HG02943 (cell line): ENCODE measurements around the gene IFNA1.
"Not testable (repeated sequence)": the region's sequence is repeated elsewhere in the genome, so short reads cannot be mapped to it uniquely, and the experiment has no call there.

ENCODE experiments used
- ATAC-seq: cut with Tn5 transposase; IDR thresholded peaks from one replicate; pipeline ENCODE4 v1.9.1; 2021; ENCODE audit warnings: mild to moderate bottlenecking, low read depth, moderate library complexity; ENCODE audit not compliant: unreplicated experiment

IFNA1 gene

DNA sequence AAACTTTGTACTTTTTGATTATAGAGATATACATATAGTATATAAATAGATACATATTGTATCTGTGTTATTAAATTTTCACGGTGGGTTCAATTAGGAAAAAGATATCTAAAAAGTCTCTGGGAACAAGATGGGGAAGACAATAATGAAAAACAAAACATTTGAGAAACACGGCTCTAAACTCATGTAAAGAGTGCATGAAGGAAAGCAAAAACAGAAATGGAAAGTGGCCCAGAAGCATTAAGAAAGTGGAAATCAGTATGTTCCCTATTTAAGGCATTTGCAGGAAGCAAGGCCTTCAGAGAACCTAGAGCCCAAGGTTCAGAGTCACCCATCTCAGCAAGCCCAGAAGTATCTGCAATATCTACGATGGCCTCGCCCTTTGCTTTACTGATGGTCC lies at the start of gene IFNA1:
IFNA1 (plus strand) TSS at position 301 of the 400 bp plus-strand sequence; CDS start at position 370, 69 bp downstream.
- ATAC-seq, result no peak

DNA sequence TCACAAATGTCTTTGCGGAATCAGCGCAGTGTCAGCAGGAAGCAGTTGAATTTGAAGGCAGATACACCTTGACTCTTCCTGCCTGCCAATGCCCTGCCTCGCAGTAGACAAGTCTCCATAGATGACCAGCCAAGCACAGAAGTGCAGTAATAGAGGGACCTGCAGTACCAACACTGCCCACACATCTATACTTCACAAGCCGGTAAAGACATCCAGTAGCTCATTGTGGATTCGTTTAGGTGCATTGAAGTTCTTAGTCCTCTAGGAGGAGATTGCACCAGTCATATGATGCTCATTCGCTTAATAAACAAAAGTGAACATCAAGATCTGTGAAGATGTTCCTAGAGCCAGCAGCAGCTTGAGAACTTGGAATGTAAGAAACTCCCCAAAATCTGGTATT lies 48.0 kb upstream of the IFNA1 start:
- ATAC-seq, result peak; percentile 69

DNA sequence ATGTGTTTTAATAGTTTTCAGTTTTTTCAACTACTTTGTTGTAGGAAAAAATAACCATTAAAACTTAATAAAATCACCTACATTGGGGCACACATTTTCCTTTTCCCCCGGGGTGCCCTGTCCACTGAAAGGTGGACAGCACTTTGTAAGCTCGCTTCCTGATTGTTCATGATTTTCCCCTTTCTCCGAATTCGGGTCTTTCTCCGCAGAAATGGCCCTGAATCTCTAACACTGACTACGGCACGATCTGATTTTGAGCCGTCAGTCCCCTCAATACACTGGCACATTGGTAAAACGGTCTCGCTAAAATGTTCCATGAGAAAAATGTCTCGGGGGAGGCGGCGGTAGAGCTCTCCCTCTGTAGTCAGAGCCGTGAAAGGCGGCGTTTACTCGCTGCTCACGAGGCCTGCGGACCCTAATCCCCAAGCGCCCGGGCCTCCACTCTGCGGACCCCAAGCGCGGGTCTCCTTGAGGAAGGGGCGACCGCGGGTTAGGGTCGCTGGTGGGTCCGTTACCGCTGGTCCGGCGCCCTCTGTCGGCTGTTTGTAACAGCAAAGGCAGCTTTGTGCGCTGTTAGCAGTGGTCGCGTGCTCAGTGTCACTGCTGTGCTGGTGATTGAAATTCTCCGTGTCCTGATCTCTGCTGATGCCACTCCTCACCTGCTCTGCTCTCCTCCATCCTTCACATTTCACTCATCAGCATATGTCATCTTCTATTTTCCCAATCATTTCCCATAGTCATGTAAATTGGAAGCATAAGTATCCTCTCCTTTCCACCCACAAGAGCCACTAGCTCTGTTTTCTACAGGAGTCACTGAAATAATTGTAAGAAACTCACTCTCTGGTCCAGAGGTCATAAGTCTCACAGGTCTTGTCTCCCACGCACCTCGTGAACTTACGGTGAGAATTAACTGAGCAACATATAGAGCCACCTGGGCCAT lies 44.2 kb upstream of the IFNA1 start:
- peak; percentile 69 for ATAC-seq

DNA sequence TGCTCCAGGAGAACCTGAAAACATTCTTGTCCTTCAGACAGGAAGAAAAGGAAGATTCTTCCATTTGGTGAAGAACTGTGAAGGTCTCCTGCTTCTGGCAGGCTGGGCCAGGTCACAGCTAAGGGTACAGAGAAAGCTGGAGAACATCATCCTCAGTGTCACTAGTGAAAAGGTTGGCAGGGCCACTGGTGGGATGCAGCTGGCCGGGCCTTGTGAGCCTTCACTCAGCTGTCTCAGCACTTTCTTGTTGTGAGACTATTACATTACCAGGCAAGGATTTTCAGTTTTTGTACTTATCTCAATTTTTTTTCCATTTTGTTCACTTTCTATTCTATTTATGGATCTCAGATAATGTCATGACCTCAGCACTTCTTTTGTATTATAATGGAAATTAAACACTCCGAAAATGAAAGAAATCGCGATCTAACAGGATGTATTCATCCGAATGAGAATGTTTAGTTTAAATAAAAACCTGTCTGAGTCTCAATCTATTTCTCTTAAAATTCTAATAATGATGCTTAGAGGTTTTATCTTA lies 41.2 kb upstream of the IFNA1 start:
- ATAC-seq, result no peak

- ATAC-seq, result no peak
These were observed 40.3 kb upstream of the IFNA1 start for GRCh38 chr9:21399956-21400355.

GRCh38 chr9:21402386-21403251 lies 37.6 kb upstream of the IFNA1 start:
- ATAC-seq, result no peak

- no peak for ATAC-seq
These were observed 36.1 kb upstream of the IFNA1 start for GRCh38 chr9:21404146-21404545.

DNA sequence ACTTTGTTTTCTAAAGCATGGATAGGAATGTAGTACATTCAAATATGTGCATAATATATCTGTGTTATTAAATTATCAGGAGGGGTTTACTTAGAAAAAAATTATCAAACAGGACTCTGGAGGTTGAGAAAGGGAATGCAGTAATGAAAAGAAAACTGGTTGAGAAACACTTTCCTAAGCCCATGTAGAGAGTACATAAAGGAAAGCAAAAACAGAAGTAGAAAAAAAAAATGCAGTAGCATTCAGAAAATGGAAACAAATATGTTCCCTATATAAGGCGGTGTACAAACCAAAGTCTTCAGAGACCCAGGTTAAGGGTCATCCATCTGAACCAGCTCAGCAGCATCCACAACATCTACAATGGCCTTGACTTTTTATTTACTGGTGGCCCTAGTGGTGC lies 31.4 kb upstream of the IFNA1 start, which contains the start of gene IFNA8:
IFNA8 (plus strand) TSS at position 301 of the 400 bp plus-strand sequence; CDS start at position 361, 60 bp downstream.
- no peak for ATAC-seq

DNA sequence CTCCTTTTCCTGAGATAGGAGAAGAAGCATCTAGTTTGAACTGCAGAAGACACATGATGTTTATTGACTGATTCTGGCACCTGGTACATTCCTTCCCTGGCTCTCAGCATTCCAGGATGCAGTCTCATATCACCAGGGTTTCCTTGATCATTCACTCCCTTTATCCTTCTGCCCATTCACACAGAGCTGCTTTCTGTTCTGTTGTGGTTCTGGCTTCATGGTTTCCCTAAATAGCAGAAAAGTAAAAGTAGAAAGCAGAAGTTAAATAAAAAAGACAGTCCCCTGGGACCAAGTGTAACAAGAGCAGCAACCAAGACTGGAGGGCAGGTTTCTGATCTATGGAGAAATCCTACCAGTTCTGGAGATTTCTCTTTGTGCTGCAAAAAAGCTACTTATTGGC lies 28.1 kb upstream of the IFNA1 start:
- no peak for ATAC-seq

GRCh38 chr9:21413151-21413550 lies 27.1 kb upstream of the IFNA1 start:
- no peak for ATAC-seq

DNA sequence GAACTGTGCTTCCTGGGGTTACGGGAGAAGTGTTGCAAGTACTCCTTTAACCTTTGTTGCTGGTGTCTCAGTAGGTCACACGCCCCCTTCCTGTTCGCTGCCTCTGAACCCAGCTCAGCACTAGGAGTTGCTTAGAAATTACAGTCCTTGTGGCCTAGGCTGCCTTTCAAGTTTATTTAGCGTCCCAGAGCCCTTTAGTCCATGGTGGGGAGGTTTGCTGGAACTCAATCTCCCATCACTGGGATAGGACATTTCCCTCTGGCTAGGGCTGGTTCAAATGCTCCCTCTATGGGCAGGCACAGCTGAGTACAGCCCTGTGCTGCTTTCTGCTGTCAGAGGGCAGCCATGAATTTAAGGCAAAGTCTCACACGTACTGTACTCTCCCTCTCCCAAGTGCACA lies 26.6 kb upstream of the IFNA1 start:
- ATAC-seq, result no peak

GRCh38 chr9:21414220-21414940 lies 25.9 kb upstream of the IFNA1 start:
- ATAC-seq, result no peak

DNA sequence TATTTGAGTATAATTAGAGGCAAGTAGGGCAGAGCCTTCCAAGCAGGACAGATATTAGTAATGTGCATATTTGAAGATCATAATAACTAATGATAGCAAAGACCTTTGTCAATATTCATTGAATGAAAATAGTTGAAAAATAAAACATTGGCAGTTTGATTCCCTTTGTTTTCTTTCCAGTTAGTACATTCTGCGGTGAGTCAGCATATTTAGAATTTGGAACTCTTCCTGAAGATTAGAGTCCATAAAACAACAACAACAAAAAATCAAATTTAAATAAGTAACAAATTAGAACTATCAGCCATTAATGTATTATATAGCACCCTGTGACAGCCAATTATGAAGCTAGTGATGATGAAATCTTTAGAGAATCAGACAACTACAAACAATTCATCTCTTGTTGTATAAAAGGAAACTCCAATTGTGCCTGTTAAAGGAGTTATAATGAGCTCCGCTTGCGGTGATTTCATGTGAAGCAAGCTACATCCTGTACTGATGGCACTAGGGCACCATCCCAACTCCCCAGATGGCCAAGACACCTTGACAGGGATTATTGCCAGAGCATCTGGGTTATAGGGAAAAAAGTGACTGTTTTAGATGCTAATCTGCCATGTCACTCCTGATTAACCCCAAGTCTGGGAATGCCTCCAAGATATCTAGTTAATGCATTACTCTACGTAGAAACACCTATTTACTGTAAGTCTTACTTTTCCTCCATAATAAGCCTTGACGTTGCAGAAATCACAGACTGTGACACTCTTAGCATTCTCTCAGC lies 24.6 kb upstream of the IFNA1 start:
- no peak for ATAC-seq

GRCh38 chr9:21428235-21428634 lies 12.0 kb upstream of the IFNA1 start:
- no peak for ATAC-seq

- no peak for ATAC-seq
These were observed 11.0 kb upstream of the IFNA1 start for GRCh38 chr9:21429191-21429590.

DNA sequence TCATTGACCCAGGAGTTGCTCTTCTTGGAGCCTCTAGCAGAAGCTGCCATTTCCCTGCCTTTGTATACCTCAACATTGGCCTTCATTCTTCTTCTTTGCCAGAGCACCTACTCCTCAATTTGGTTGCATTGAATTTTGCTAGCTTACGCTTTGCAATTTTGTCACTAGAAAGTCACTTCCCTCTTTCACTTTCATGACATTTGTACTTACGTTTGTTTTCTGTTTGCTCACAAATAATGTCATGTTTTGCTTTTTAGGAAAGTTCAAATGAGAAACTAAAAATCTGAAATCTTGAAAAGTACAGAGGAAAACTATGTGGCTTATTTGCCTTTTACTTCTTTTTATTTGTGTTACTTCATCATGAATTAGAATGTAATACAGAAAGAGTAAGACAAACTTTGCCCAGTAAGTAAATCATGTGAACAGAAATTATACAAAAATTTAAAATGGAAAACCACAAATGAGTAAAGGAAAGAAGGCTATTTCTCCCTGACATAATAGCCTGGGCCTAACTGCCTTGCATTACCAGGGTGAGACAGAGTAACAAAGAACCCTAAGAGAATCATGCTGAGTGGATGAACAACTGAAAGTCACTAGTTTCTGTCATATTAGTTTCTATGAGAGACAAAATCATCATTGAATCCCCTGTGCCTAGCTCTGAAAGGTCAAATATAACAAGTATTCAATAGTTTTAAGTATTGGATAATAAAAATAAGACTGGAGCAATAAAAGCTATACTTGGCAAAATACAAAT lies 7.4 kb upstream of the IFNA1 start:
- peak; percentile 65 for ATAC-seq

DNA sequence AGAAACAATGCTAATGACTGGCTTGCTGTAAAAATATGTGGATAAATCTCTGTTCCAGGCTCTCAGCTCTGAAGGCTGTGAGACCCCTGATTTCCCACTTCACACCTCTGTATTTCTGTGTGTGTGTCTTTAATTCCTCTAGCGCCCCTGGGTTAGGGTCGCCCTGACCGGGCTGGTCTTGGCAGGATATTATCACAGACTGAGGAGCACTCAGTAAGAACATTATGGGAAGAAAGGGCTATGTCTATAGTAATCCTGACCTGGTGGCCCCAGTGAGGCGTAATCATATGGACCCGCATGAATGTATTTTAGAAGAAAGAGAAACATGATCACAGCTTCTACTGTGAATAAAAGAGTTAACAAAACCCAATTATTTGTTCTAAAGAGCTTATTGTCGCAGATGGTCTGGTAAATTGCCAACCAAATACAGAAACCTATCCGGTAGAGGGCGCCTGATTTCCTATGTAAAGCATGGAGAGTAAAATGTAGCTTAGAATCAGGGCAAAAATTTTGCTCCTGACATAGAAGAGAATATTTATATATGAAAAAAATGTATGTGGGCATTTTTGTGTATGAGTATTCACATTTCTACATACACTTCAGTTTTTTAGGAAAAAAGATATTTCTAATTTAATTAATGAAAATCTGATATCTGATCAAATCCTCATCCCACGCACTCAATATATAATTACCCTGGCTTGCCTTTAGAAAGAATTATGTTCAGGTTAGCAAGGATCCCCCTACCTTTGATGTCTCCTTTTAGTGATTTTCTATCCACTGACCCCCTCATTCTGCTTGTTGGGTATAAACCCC lies 5.8 kb upstream of the IFNA1 start:
- no peak for ATAC-seq

DNA sequence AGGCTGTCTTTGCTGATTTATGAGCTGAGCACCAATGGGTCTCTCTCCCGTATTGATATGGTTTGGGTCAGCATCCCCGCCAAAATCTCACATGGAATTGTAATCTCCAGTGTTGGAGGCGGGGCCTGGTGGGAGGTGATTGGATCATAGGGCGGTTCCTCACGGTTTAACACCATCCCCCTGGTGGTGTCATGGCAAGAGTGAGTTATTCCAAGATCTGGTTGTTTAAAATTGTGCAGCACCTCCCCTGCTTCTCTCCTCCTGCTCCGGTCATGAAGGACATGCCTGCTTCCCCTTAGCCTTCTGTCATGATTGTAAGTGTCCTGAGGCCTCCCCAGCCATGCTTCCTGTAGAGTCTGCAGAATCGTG lies 5.2 kb upstream of the IFNA1 start:
- ATAC-seq, result not testable (repeated sequence)
